Stimulated activated CD8-positive, alpha-beta memory T cell treated with anti-CD3 and anti-CD28 coated beads, Interleukin-12 subunit alpha, Interleukin-12 subunit beta, amount 100 ng/mL, for 4 hours (primary cell): ENCODE results near the gene SMAGP.
"Not testable (repeated sequence)": the region's sequence is repeated elsewhere in the genome, so short reads cannot be mapped to it uniquely, and the experiment has no call there.

Experiments used
- DNase-seq: peaks from one replicate; pipeline ENCODE4 v3.0.0-alpha.2; 2020; ENCODE audit warnings: low read depth

SMAGP gene

DNA sequence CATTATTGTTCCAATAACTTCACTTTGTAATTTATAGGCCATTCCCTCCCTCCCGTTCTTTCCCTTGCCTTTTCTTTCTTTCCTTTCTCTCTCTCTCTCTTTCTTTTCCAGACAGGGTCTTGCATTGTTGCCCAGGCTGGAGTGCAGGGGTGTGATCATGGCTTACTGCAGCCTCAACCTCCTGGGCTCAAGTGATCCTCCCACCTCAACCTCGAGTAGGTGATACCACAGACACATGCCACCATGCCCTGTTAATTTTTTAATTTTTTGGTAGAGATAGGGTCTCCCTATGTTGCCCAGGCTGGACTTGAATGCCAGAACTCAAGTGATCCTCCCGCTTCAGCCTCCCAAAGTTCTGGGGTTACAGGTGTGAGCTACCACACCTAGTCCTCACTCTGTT, 45.6 kb downstream of the SMAGP start:
- DNase-seq = no peak

DNA sequence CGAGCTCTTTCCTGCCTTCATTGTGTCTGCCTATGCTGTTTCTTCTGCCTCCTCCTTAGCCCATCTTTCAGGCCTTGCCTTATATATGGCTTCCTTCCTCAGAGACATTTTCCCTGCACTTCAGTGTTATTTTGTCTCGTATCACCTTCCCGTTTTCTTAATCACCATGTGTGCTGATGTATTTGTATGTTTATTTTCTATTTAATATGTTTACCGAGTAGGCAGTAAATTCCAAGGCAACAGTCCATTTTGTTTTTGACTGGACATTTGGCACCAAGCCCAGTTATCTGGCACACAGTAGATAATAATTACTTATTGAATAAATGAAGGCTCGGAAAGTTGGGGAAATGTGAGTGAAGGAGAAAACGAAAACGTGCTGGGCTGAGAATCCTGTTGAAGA, 47.8 kb downstream of the SMAGP start:
- DNase-seq = no peak

DNA sequence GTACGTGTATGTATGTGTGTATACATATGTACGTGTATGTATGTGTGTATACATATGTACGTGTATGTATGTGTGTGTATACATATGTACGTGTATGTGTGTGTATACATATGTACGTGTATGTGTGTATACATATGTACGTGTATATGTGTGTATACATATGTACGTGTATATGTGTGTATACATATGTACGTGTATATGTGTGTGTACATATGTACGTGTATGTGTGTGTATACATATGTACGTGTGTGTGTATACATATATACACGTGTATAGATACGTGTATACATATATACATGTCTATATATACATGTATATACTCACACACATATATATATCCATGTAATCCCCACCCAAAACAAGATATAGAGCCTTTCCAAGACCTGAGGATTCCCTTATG, 50.4 kb downstream of the SMAGP start:
- DNase-seq = not testable (repeated sequence)

DNA sequence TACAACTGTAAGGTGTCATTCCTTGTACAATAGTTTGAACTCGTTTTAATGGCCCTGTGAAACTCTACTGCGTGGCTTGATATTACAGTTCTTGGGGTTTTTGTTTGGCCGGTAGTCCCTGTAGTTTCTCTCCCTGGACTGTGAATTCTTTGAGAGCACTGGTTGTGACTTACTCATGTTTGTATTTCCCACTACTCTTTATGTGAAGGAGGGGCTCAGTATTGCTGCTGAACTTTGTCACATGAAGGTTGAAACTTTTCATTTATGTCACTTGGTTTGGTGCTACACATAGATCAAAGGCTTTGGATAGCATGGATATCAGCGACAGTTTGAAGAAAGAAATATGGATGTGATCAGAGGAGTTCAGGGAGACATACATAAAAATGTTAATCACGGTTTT, 50.9 kb downstream of the SMAGP start:
- no peak for DNase-seq

DNA sequence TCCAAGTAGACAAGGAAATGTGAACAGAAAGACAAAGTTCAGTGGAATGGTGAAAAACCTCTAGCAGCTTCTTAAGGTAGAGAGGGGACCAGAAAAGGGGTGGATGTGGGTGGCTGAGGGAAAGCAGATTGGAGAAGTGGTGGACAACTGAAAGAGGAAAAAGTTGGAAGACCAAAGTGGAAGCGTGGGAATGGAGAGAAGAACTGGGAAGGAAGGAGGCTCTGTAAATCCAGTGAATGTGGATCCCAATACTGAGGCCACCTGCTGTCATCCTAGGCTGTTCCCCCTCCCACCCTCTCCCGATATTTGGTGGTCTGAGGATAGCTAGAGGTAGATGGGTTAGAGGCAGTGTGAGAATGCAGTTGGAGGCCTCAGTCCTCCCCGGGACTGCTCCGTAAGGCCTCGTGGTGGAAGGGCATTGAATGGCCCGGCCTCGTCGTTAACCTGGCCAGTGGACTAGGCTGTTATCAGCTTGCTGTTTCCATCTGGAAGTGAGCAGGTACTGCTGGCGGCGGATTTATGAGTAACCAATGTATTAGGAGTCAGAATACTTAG, 51.5 kb downstream of the SMAGP start:
- DNase-seq = no peak

DNA sequence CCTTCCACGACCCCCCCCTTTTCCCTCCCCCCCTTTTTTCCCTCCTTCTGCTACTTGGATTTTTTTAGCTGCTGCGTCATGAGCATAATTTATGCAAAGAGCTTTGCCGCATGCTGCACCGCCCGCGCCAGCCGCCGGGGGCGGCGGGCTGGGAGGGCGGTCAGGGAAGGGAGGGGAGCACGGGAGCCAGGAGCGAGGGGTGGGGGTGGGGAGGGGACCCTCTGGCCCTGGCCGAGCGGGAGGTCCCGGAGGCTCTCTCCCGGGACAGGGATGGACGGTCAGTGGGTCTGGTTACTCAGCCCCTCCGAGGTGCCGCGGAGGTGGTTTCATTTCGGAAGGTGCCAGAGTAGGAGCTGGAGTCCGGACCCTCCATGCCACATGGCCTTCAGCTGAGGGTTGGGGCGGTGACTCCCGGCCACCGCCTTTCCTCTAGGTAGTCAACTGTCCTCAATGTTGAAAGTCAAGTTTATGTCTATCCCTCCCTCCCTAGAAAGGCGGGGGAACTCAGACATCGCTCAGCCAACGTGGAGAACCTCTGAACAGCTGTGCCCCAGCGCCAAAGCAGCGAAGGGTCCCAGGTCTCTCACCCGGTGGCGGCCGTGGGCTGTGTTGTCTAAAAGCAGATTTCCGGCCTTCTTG, 52.1 kb downstream of the SMAGP start, which contains the start of gene POU6F1:
Gene POU6F1, minus strand, starts transcription at position 95 of the 639 bp plus-strand sequence. CDS start 11,226 bp downstream, outside the sequence.
- peak; percentile 56 for DNase-seq

DNA sequence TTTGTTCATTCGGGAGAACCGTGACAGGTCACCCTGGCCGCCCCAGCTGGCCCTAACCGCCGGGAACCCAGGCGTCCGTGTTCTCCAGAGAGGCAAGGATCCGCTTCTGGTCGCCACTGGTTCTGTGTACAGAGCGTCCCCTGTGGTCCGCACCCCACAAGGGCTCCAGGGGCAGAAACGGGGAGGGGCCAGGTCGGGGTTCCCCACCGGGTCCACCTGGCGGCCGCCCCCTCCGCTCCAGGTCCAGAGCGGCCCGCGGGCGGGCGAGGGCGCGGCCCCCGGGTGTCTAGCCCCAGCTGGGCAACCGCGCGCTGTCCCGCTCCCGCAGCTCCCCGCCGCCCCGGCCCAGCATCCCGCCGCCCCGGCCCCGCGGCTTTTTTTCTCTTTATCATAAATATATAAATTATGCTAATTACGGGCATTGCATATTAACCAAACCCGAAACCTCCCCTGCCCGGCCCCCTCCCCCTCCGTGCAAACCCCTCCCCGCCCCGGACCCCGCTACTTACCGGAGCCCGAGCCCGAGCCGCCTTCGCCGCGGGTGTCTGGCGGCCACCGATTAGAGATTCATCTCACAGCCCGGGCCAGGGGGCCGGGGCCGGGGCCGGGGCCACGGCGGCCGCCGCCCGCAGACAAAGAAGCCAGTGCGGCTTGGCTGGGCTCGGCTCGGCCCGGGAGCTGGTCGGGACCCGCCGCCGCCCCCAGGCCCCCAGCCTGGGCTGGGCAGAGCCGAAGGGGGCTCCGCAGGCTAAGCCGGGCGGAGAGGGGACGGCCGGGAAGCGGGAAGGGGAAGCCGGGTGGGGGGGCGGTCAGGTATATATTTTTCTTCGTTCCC, 52.9 kb downstream of the SMAGP start:
- DNase-seq = peak; percentile 32

DNA sequence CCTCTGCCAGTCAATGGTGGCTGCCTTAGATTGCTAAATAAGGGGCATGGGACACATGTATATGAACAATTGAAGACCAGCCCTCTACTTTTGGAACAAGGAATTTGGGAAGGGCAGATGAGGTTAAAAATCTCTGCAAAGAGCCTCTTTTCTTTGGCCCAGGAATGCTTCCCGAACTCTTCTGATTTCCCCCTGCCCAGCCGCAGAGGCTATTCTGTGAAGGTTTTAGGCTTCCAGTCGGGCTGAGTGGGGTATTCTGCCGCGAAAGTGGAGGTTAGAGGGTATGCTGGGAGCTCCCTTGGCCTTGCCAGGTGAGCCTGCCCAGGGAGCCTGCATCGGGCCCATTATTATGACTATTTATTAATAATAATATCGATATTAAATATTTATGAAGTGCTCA, 53.6 kb downstream of the SMAGP start:
- no peak for DNase-seq

DNA sequence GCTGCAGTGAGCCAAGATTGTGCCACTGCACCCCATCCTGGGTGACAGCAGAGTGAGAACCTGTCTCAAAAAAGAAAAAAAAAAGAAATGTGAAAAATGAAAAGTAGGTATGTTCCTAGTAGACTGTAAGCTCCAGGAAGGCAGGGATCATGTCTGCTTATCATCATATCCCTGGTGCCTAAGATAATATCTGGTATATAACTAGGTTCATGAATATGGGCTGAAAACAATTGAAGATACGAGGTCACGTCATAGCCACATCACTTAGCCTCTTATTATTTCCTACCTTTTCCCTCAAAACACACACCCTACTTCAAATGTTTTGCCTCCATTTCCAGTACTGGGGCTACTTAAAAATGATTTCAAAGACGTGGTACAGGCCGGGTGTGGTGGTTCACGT, 55.3 kb downstream of the SMAGP start:
- DNase-seq = no peak

DNA sequence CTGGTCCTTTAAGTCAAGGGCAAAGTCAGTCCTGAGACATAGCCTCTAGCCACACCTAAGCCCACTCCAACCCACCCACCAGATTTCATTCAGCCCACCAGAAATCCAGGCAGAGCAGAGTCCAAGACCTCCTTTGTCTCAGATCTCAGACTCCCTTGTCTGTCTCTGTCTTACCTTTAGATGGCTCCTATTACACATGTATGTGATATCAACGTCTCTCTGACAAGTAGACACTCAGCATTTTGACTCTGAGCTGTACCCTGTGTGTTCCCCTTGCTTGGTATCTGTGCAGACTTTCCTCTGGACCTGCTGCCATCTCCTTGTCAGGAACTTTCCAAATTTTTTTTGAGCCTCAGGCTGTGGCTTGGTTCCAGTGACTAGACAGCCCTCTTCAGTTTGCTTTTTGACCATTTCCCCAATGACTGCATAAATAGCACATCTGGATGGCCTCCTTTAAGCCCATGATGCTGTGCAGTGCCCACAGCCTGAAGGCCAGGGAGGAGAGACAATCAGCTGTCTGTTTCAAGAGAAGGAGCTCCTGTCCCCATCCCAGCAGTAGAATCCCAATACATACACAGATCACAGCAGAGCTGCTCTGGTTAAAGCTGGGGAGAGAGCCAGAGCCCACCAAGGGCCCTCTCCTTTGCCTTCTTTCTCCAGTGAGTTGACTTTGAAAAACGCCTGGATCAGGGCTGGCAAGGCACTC, 59.4 kb downstream of the SMAGP start:
- no peak for DNase-seq

DNA sequence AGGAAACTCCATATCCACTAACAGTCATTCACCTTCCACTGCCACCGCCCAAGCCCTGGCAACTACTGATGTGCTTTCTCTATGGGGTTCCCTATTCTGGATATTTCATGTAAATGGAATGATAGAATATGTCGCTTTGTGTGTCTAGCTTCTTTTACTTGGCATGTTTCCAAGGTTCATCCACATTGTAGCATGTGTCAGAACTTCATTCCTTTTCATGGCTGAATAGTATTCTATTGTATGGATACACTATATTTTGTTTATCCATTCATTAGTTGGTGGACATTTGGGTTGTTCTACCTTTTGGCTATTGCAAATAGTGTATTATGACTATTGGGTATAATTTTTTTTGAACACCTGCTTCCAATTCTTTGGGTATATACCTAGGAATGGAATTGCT, 61.0 kb downstream of the SMAGP start:
- no peak for DNase-seq

DNA sequence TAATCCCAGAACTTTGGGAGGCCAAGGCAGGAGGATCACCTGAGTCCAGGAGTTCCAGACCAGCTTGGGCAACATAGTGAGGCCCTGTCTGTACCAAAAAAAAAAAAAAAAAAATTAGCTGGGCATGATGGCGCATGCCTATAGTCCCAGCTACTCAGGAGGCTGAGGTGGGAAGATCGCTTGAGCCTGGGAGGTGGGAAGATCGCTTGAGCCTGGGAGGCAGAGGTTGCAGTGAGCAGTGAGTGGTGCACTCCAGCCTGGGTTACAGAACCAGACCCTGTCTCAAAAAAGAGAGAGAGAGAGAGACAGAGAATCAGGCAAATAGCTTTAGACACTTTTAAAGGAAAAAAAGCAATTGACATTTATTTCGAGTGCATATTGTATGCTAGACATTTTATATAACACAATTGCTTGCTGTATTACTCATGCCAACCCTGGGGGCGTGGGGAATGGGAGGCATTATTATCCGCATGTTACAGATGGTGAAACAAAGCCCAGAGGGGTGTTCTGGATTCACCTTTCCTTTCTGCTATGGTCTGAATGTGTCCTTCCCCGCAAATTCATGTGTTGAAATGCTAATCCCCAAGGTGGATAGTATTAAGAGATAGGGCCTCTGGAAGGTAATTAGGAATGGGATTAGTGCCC, 62.1 kb downstream of the SMAGP start:
- no peak for DNase-seq

DNA sequence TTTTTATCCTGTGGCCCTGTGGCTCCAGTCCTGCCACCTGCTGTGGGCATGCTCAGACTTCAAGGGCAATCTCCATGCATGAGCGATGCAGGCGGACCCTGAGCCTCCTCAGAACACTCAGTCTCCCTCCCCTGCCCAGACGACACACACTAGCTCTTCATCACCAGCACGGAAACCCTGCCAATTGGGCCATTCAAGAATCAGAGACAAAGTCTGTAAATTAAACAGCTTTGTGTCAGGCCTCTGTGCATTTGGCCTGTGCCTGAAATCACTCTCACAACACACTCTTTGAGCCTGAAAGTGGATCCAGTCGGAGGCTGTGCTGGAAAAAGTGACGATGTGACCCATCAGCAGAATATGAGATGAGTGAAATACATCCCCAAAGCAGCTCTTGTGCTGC, 64.9 kb downstream of the SMAGP start:
- no peak for DNase-seq

DNA sequence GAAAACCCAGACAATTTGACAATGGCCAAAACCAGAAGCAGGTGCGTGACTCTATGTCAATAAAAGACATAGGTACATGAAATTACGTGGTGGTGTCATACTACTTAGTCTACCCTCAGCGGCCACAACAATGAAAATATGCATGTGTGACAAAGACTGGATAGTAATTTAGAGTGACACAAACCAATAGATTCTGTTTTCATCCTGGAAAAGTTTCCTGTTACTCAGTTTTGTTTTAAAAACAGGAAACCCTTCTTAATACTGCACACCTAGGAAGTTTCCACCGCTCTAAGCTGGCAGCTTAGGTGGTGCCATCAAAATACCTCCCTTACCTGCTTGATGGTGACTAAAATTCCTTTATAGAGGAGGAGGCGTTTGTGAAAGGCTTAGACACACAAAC, 67.5 kb downstream of the SMAGP start:
- DNase-seq = no peak

DNA sequence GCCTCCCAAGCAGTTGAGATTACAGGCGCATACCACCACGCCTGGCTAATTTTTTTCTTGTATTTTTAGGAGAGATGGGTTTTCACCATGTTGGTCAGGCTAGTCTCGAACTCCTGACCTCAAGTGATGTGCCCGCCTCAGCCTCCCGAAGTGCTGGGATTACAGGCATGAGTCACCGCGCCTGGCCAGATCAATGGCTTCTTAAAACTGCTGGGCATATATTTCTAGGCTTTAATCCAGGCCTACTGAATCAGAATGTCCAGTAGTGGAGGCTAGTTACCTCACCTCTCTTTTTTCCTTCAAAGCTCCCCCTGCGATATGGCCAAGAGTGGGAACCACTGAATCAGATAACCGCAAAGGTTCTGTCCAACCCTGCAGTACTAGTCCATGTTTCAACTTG, 69.4 kb downstream of the SMAGP start:
- DNase-seq = no peak

DNA sequence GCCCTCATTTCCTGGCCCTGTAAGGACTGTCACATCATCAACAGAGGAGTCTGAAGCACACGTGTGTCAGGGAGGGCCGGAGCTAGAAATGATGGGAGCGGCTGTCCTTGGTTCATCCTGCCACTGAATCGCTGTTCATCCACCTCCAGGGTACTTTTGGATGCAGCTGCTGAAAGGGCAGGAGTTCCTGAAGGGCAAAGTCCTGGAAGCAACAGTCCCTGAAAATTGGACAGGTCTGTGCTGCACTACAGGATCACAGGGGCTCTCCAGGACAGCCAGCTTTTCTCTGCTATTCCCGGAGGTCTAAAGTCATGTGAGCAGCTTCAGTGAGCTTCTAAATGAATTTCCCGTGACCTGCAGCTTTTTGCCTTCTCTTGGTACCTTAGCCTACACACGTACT, 70.1 kb downstream of the SMAGP start:
- no peak for DNase-seq

DNA sequence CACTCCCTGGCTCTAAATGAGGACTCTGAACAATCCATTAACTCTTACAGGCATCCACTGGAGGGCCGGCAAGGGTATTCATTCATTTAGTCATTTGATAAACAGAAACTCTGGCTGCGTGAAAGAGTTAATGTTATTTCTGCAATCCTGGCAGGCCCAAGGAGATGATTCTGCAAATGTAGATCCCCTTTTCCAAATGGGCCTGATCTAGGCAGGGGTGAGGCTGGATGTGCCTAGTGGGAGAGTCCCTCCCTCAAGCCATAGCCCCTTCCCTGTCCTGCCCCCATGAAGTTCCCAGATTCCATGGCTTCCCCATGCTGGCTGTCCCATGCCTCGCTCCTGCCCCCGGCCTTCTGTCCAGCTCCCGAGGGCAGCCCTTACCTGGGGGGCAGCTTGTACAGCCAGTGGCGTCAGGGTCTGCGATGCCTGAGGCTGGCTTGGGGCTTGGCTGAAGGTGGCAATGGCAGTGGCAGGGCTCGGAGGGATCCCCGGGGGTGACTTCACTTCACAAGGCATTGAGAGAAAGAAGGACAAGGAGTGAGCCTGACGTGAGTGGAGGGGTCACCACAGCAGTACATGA, 70.8 kb downstream of the SMAGP start:
- no peak for DNase-seq

DNA sequence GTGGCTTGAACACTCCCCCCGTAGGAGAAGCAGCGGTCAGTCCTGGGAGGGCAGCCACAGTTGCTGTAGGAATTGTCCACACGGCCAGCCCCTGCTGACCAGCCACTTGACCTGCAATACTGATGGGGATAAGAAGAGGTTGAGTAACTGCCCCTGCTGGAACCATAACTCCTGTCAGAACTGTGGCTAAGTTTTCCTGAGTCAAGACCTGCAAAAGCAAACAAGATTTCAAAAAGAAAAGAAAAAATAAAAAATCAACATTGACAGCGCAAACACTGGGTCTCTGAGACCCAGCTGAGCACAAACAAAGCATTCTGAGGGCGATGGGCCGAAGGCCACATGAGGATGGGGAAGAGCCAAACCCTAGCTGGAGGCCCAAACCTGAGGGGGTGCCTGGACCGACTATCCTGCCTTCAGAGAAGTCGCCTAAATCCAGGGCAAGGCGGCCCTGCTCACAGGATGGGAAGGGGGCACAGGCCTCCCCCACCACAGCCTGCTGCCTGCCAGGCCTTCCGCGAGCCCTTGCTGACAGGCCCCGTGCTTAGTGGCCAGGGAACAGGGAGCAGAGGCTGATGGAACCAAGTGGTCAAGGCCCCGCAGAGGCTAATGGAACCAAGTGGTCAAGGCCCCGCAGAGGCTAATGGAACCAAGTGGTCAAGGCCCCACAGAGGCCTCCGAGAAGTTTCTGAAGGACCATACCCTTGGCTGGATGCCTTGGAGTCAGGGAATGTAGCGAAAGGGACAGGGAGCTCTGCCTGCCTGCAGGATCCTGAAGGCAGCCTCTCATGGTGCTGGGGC, 71.4 kb downstream of the SMAGP start:
- DNase-seq = no peak

DNA sequence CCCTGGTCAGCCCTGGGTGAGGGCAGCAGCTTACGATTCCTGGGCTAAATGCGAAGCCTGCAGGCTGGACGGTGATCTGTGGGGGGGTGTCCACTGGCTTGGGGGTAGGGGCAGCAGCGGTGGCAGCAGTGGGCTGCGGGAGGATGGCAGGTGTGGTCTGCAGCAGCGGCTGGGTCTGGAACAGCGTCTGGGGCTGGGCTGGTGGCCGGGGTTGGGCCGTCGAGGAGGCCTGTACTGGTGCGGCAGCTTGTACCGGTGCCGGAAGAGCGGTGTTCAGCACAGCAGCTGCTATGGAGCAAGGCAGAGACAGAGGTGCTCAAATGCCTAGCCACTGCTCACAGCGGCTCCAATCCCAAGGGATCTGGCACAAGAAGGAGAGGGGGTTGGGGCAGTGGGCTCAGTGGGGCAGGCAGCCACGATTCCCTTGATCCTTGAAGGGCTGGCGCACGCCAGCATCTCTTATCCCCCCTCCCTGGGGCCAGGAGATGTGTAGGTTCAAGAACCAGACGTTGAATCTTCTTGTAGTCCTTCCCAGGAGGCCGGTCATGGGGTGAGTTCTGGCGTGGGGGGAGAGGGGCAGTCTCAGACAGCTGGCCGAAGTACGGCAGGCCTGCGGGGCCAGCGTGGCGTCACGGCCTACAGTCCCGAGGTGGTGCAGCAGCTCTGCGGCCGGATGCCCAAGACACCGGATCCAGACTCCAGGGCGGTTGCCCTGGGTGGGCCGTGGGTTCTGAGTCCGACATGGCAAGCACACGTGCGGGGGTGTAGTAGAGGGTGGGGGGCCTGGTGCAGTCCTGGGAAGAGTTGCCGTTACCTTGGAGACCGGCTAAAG, 72.3 kb downstream of the SMAGP start:
- no peak for DNase-seq

DNA sequence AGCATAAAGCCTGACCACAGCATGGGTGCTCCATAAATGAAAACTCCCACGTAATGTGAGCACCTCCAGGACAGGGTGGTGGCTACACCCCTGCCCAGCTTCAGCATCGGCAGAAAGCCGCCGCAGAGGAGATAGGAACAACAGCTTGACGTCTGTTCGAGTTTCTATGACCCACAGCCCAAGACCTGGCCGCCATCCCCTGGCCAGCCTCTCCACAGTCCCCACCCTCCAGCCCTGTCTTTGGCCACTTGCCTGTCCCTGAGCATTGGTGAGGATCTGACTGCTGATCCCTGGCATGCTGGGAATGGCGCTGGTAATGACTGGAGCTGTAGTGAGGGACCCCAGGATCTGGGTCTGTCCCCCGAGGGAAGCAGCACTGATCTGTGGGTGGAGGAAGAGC, 73.7 kb downstream of the SMAGP start:
- no peak for DNase-seq
